Fibroblast of lung (primary cell): ENCODE results near the gene KIF26B. TPM values are rescaled to one million over a fixed set of nuclear protein-coding genes. Genes with fewer than 3 reads are reported as not detected.

ENCODE experiments used
- DNase-seq, 2 donors: peaks; one replicate each; pipeline versions ENCODE4 v3.0.0 to v3.0.0-alpha.2; 2010; ENCODE audit warnings: low read depth in 2 of 2
- H2AFZ ChIP-seq: 2 replicates; pipeline ENCODE4 v1.5.1; 2012; ENCODE audit warnings: low read length, control low read depth, inconsistent platforms
- H3K27ac ChIP-seq: 2 replicates; pipeline ENCODE4 v1.5.1; 2011; ENCODE audit warnings: low read length, control low read depth; ENCODE audit not compliant: insufficient read depth
- H3K27me3 ChIP-seq: 2 replicates; pipeline ENCODE4 v1.5.1; 2011; ENCODE audit warnings: mild to moderate bottlenecking, low read length; ENCODE audit not compliant: control insufficient read depth, insufficient read depth
- H3K36me3 ChIP-seq: 2 replicates; pipeline ENCODE4 v1.5.1; 2011; ENCODE audit warnings: low read length; ENCODE audit not compliant: control insufficient read depth, insufficient read depth
- H3K4me1 ChIP-seq: 2 replicates; pipeline ENCODE4 v1.5.1; 2011; ENCODE audit warnings: low read length; ENCODE audit not compliant: control insufficient read depth, insufficient read depth; ENCODE audit errors: extremely low read depth
- H3K4me2 ChIP-seq: 2 replicates; pipeline ENCODE4 v1.5.1; 2011; ENCODE audit warnings: low read length, control low read depth; ENCODE audit not compliant: insufficient read depth; ENCODE audit errors: extremely low read depth
- H3K4me3 ChIP-seq, 4 experiments: fragments of 200-600 bp in 1 of 4; sonication (generic) in 1 of 4; replicated peaks in 1 of 4; 2 replicates each; pipeline ENCODE4 v1.5.1; 2011 to 2016; ENCODE audit warnings: low read length in 4 of 4, low read depth in 3 of 4, mild to moderate bottlenecking in 3 of 4, control low read depth in 2 of 4, inconsistent platforms in 1 of 4, mixed read lengths in 1 of 4; ENCODE audit not compliant: insufficient read depth in 1 of 4; ENCODE audit errors: control extremely low read depth in 1 of 4
- H3K79me2 ChIP-seq: 2 replicates; pipeline ENCODE4 v1.5.1; 2012; ENCODE audit warnings: mild to moderate bottlenecking, low read length, inconsistent platforms; ENCODE audit not compliant: control insufficient read depth, insufficient read depth
- H3K9ac ChIP-seq: 2 replicates; pipeline ENCODE4 v1.5.1; 2011; ENCODE audit warnings: mild to moderate bottlenecking, low read length, control low read depth; ENCODE audit not compliant: insufficient read depth
- H3K9me3 ChIP-seq: 2 replicates; pipeline ENCODE4 v1.5.1; 2012; ENCODE audit warnings: low read depth, low read length; ENCODE audit not compliant: control insufficient read depth, insufficient read depth
- H4K20me1 ChIP-seq: 2 replicates; pipeline ENCODE4 v1.5.1; 2011; ENCODE audit warnings: low read length; ENCODE audit not compliant: control insufficient read depth, insufficient read depth; ENCODE audit errors: extremely low read depth
- EZH2 ChIP-seq: IDR thresholded peaks from 2 replicates; pipeline ENCODE4 v1.5.1; 2012; ENCODE audit warnings: low read length, control low read depth, mild to moderate bottlenecking; ENCODE audit errors: missing control alignments
- polyA plus RNA-seq, 2 donors: library from polyadenylated mRNA; depleted of rRNA in 1 of 2; stranded (reverse) in 1 of 2; unstranded in 1 of 2; fragments of >200 nt; gene quantifications; 2 replicates each; pipeline ENCODE4 v1.2.1, GENCODE V29; 2011 to 2012; ENCODE audit warnings: missing spikeins in 1 of 2
- total RNA-seq: library from RNA; depleted of rRNA; stranded (reverse); fragments of >200 nt; gene quantifications from 2 replicates; pipeline ENCODE4 v1.2.1, GENCODE V29; 2014
- TF ChIP-seq, protein P1 (sequence below), 2 donors: IDR thresholded peaks in 1 of 2; conservative IDR thresholded peaks in 1 of 2; 1 replicate in 1 of 2; 2 replicates in 1 of 2; pipeline ENCODE4 v1.5.1; 2011 to 2012; ENCODE audit warnings: low read length in 2 of 2, control low read depth in 1 of 2, inconsistent platforms in 1 of 2, low read depth in 1 of 2, mild to moderate bottlenecking in 1 of 2

KIF26B gene
- total and polyA plus RNA-seq, 2 donors (not counting 1 experiment from before 2014, with no cell fraction given): 5.3 to 6.1 TPM

DNA sequence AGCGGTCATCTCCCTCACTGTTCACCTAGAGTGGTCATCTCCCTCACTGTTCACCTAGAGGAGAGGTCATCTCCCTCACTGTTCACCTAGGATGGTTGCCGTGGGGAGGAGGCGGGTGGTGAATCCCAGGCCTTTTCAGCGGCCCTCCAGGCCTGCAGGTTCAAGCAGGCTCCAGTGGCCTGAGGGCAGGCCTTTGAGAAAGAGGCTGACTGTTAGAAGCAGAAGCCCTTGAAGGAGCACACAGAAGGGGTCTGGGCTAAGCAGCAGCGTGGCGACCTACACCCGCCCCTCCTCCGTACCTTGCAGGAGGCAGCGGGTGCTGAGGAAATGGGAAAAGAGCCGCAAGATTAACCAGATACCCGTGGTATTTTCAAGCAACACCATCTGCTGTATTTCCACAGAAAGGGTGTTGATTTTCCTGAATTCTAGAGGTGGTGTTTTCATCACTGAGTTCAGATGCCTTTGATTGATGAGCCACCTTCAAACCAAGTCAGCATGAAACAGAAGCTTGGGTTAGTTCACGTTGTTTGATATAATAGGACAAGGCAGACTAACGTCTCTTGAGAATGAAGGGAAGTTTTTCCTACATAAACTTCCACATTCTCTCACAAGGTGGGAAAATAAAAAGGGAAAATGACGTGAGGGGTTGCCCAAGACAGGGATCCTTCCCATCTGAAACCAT lies 289.5 kb downstream of the KIF26B start:
- no peak overlapping the region for H3K4me3 ChIP-seq
- H4K20me1 ChIP-seq: no peaks in the 10 kb centered on the region
- no peak overlapping the region for H3K4me2 ChIP-seq
- no peaks in the 10 kb centered on the region for H3K4me1 ChIP-seq
- no peaks in the 10 kb centered on the region for H3K9me3 ChIP-seq
- no peak for DNase-seq
- H2AFZ ChIP-seq: no peak overlapping the region
- H3K9ac ChIP-seq: no peak overlapping the region
- no peaks in the 10 kb centered on the region for H3K27me3 ChIP-seq
- H3K79me2 ChIP-seq: no peaks in the 10 kb centered on the region
- H3K36me3 ChIP-seq: no peaks in the 10 kb centered on the region
- TF ChIP-seq, protein P1, sequence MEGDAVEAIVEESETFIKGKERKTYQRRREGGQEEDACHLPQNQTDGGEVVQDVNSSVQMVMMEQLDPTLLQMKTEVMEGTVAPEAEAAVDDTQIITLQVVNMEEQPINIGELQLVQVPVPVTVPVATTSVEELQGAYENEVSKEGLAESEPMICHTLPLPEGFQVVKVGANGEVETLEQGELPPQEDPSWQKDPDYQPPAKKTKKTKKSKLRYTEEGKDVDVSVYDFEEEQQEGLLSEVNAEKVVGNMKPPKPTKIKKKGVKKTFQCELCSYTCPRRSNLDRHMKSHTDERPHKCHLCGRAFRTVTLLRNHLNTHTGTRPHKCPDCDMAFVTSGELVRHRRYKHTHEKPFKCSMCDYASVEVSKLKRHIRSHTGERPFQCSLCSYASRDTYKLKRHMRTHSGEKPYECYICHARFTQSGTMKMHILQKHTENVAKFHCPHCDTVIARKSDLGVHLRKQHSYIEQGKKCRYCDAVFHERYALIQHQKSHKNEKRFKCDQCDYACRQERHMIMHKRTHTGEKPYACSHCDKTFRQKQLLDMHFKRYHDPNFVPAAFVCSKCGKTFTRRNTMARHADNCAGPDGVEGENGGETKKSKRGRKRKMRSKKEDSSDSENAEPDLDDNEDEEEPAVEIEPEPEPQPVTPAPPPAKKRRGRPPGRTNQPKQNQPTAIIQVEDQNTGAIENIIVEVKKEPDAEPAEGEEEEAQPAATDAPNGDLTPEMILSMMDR (conservative IDR thresholded peaks at IDR 0.05 in 1 of 2, IDR thresholded peaks at IDR 0.05 in 1 of 2; ENCODE audit: low read depth in 1 of 2, low read length in 2 of 2): no peak
- TF ChIP-seq EZH2: no peak
- H3K27ac ChIP-seq: no peak overlapping the region

DNA sequence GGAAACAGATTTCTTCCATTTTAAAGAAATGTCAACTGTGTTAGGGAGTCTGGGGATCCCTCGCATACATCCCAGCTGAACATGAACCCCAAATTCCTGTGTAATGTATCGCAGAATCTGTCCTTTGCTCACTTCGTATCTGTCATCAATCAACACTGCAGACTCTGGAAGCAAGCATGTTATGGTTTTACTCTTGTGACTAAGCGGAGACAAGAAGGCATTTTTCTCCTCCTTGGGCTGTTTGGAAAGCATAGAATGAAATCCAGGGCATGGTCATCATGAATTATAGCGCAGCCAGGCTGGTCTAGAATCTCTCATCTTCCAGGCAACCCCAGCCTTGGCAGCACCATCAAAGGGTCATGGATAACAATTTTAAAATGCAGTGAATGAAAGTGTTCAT lies 290.2 kb downstream of the KIF26B start:
- no peaks in the 10 kb centered on the region for H3K79me2 ChIP-seq
- TF ChIP-seq, protein P1 (conservative IDR thresholded peaks at IDR 0.05 in 1 of 2, IDR thresholded peaks at IDR 0.05 in 1 of 2; ENCODE audit: low read depth in 1 of 2, low read length in 2 of 2): no peak
- TF ChIP-seq EZH2: no peak
- DNase-seq: no peak
- no peak overlapping the region for H3K4me2 ChIP-seq
- H3K27me3 ChIP-seq: no peaks in the 10 kb centered on the region
- no peak overlapping the region for H3K9ac ChIP-seq
- no peak overlapping the region for H3K27ac ChIP-seq
- no peaks in the 10 kb centered on the region for H4K20me1 ChIP-seq
- no peak overlapping the region for H3K4me3 ChIP-seq
- no peaks in the 10 kb centered on the region for H3K36me3 ChIP-seq
- H2AFZ ChIP-seq: no peak overlapping the region
- no peaks in the 10 kb centered on the region for H3K9me3 ChIP-seq
- no peaks in the 10 kb centered on the region for H3K4me1 ChIP-seq

DNA sequence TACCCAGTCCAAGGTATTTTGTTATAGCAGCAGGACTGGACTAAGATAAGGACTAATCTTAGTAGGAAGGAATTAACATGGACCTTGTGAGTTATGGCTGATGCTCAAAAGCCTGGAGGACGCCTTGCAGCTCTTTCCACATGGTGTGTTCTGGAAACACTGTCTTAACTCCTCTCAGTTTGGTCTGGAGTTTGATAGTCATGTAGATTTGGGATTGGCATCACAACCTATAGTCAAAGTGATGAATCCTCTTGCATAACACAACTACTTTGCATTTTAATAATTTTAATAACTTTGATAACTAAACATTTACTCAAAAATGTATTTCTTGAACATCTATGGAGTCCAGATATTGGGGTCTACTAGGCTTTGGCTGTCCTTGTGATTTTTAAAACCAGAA lies 293.7 kb downstream of the KIF26B start:
- no peaks in the 10 kb centered on the region for H3K4me1 ChIP-seq
- H3K4me3 ChIP-seq: no peak overlapping the region
- no peaks in the 10 kb centered on the region for H4K20me1 ChIP-seq
- H3K4me2 ChIP-seq: no peak overlapping the region
- no peak overlapping the region for H2AFZ ChIP-seq
- H3K27ac ChIP-seq: no peak overlapping the region
- no peaks in the 10 kb centered on the region for H3K36me3 ChIP-seq
- H3K9me3 ChIP-seq: no peaks in the 10 kb centered on the region
- H3K9ac ChIP-seq: no peak overlapping the region
- H3K27me3 ChIP-seq: no peaks in the 10 kb centered on the region
- no peaks in the 10 kb centered on the region for H3K79me2 ChIP-seq
- DNase-seq: no peak
- no peak for TF ChIP-seq EZH2
- TF ChIP-seq, protein P1 (conservative IDR thresholded peaks at IDR 0.05 in 1 of 2, IDR thresholded peaks at IDR 0.05 in 1 of 2; ENCODE audit: low read depth in 1 of 2, low read length in 2 of 2): no peak
